CD4-positive, CD25-positive, alpha-beta regulatory T cell (primary cell): Measurements from ENCODE around the gene MYMX. TPM values are rescaled to one million over a fixed set of nuclear protein-coding genes. Genes with fewer than 3 reads are reported as not detected.
A peak's percentile ranks its signal among the peaks of the same experiment; 100 is the strongest.

Experiments used
- ATAC-seq, 2 donors: fragments of 150-1000 bp; cut with Tn5 transposase; one replicate each; pipeline ENCODE4 v1.10.0; 2021; ENCODE audit warnings: low read depth in 2 of 2, moderate number of reproducible peaks in 2 of 2, moderate library complexity in 1 of 2
- DNase-seq, 3 donors: peaks; one replicate each; pipeline versions ENCODE4 v3.0.0 to v3.0.0-alpha.2; 2012 to 2022; ENCODE audit warnings: mixed read lengths in 1 of 3
- H3K27ac ChIP-seq: one replicate; pipeline ENCODE4 v1.7.0; 2013; ENCODE audit warnings: mild to moderate bottlenecking, low read length; ENCODE audit not compliant: insufficient read depth, poor library complexity, severe bottlenecking
- H3K27me3 ChIP-seq: one replicate; pipeline ENCODE4 v1.7.0; 2013; ENCODE audit warnings: low read length; ENCODE audit not compliant: control insufficient read depth, insufficient read depth
- H3K36me3 ChIP-seq: one replicate; pipeline ENCODE4 v1.7.0; 2013; ENCODE audit warnings: mild to moderate bottlenecking, low read length, moderate library complexity; ENCODE audit not compliant: control insufficient read depth, insufficient read depth
- H3K4me1 ChIP-seq: 2 replicates; pipeline ENCODE4 v1.7.0; 2013; ENCODE audit warnings: mild to moderate bottlenecking, low read length; ENCODE audit not compliant: insufficient read depth, control insufficient read depth, poor library complexity, severe bottlenecking
- H3K4me3 ChIP-seq: one replicate; pipeline ENCODE4 v1.7.0; 2013; ENCODE audit warnings: low read depth, mild to moderate bottlenecking, low read length, moderate library complexity
- H3K9me3 ChIP-seq, 2 experiments: 1 replicate in 1 of 2; 2 replicates in 1 of 2; pipeline ENCODE4 v1.7.0; 2013; ENCODE audit warnings: low read length in 2 of 2, mild to moderate bottlenecking in 1 of 2, moderate library complexity in 1 of 2; ENCODE audit not compliant: control insufficient read depth in 2 of 2
- H3K27ac Mint-ChIP-seq, 3 donors: one replicate each; pipeline ENCODE4 v1.8.0; 2020 to 2022; ENCODE audit warnings: mild to moderate bottlenecking in 3 of 3, mixed read lengths in 3 of 3, moderate library complexity in 2 of 3
- H3K27me3 Mint-ChIP-seq: one replicate; pipeline ENCODE4 v1.8.0; 2022; ENCODE audit warnings: mild to moderate bottlenecking, mixed read lengths
- H3K36me3 Mint-ChIP-seq: one replicate; pipeline ENCODE4 v1.8.0; 2020; ENCODE audit warnings: mixed read lengths
- H3K4me1 Mint-ChIP-seq, 4 donors: one replicate each; pipeline ENCODE4 v1.8.0; 2020 to 2022; ENCODE audit warnings: mixed read lengths in 4 of 4, mild to moderate bottlenecking in 1 of 4
- H3K4me3 Mint-ChIP-seq, 4 donors: one replicate each; pipeline ENCODE4 v1.8.0; 2020 to 2022; ENCODE audit warnings: mild to moderate bottlenecking in 4 of 4, mixed read lengths in 4 of 4, moderate library complexity in 3 of 4
- H3K9me3 Mint-ChIP-seq, 7 donors: one replicate each; pipeline ENCODE4 v1.8.0; 2020 to 2022; ENCODE audit warnings: mixed read lengths in 7 of 7, mild to moderate bottlenecking in 3 of 7, moderate library complexity in 2 of 7
- polyA plus RNA-seq, 4 donors: library from polyadenylated mRNA; unstranded; fragments of 300-500 nt; fragmentation: Illumina TruSeq; gene quantifications; one replicate each; pipeline ENCODE4 v1.2.3, GENCODE V29; 2021
- total RNA-seq: library from RNA; stranded (reverse); gene quantifications from one replicate; pipeline ENCODE4 v1.2.3, GENCODE V29; 2022

MYMX gene
- total and polyA plus RNA-seq, 5 donors from 2014 or later, result not detected

DNA sequence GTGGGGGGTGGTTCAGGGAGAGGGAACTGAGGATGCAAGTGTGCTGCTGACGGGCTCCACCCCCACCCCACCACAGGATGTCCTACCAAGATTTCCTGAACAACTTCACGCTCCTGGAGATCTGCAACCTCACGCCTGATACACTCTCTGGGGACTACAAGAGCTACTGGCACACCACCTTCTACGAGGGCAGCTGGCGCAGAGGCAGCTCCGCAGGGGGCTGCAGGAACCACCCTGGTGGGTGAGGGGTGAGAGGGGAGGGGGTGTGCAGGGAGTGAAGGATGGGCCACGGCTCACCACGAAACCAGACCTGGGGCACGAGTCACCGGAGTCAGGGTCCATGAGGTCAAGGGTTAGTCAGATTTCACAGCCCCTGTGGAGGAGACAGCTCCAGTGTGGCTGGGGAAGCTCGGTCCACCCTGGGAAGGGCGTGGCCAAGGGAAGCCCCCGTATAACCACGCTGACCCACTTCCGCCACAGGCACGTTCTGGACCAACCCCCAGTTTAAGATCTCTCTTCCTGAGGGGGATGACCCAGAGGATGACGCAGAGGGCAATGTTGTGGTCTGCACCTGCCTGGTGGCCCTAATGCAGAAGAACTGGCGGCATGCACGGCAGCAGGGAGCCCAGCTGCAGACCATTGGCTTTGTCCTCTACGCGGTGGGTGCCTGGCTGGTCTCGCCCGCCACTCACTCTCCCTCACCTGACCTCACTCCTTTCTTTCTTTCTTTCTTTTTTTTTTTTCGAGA lies 39.8 kb upstream of the MYMX start:
- H3K4me3 Mint-ChIP-seq, result peak overlapping the region in 1 of 4 donors; percentile 28
- ATAC-seq (peak; percentile 27 to 42), DNase-seq (peak in 1 of 3 donors; percentile 23)
- H3K27ac Mint-ChIP-seq, result no peak overlapping the region
- no peaks in the 10 kb centered on the region for H3K36me3 Mint-ChIP-seq
- no peak overlapping the region for H3K4me3 ChIP-seq
- H3K36me3 ChIP-seq, result no peaks in the 10 kb centered on the region
- H3K9me3 Mint-ChIP-seq, result no peaks in the 10 kb centered on the region
- H3K9me3 ChIP-seq, result no peaks in the 10 kb centered on the region
- peaks cover 4% of the 10 kb centered on the region for H3K4me1 ChIP-seq
- H3K27ac ChIP-seq, result no peak overlapping the region
- no peaks in the 10 kb centered on the region for H3K27me3 ChIP-seq
- H3K4me1 Mint-ChIP-seq, result peaks cover 0 to 16% (median 7%) of the 10 kb centered on the region in 4 donors
- no peaks in the 10 kb centered on the region for H3K27me3 Mint-ChIP-seq

DNA sequence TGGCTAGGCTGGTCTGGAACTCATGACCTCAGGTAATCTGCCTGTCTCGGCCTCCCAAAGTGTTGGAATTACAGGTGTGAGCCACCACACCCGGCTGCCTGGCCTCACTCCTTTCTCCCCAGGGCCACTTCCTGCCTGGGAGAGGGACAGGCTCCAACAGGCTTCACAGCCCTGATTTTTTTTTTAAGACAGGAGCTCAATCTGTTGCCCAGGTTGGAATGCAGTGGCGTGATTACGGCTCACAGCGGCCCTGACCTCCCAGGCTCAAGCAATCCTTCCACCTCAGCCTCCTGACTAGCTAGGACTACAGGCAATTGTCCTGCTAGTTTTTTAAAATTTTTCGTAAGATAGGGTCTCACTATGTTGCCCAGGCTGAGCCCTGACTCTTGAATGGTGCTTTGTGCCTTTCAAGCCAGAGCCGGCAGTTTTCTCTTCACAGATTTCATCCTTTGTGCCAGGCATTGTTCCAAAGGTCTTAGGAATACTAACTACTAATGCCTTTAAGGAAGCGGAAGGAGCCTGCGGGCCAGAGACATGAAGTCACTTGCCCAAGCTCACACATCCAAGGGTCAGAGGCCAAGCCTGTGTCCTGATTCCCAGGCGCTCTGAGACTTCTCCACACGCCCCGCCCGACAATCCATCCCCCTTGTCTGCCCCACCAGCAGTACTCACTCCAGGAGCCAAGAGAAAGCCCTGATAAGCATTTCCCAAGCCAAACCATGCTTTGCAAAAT lies 38.9 kb upstream of the MYMX start:
- no peak overlapping the region for H3K4me3 ChIP-seq
- Mint-ChIP-seq H3K27me3 (no peaks in the 10 kb centered on the region), H3K27ac (peak overlapping the region in 1 of 3 donors; percentile 12), H3K9me3 (no peaks in the 10 kb centered on the region), H3K36me3 (no peaks in the 10 kb centered on the region), H3K4me1 (peaks cover 0 to 12% (median 3%) of the 10 kb centered on the region in 4 donors), H3K4me3 (peak overlapping the region in 1 of 4 donors; percentile 28)
- H3K4me1 ChIP-seq, result peaks cover 2% of the 10 kb centered on the region
- H3K27ac ChIP-seq, result no peak overlapping the region
- H3K27me3 ChIP-seq, result no peaks in the 10 kb centered on the region
- ATAC-seq (no peak), DNase-seq (no peak)
- H3K36me3 ChIP-seq, result no peaks in the 10 kb centered on the region
- H3K9me3 ChIP-seq, result no peaks in the 10 kb centered on the region

GRCh38 chr6:44178424-44179071 lies 38.2 kb upstream of the MYMX start:
- H3K4me3 Mint-ChIP-seq, result no peak overlapping the region
- no peak for DNase-seq
- no peak for ATAC-seq
- Histone ChIP-seq H3K36me3 (no peaks in the 10 kb centered on the region), H3K4me3 (no peak overlapping the region), H3K9me3 (no peaks in the 10 kb centered on the region), H3K4me1 (no peaks in the 10 kb centered on the region), H3K27ac (no peak overlapping the region), H3K27me3 (no peaks in the 10 kb centered on the region)
- H3K27ac Mint-ChIP-seq, result peak overlapping the region in 1 of 3 donors; percentile 12
- H3K36me3 Mint-ChIP-seq, result no peaks in the 10 kb centered on the region
- H3K4me1 Mint-ChIP-seq, result peaks cover 0 to 10% (median 3%) of the 10 kb centered on the region in 4 donors
- no peaks in the 10 kb centered on the region for H3K27me3 Mint-ChIP-seq
- no peaks in the 10 kb centered on the region for H3K9me3 Mint-ChIP-seq

DNA sequence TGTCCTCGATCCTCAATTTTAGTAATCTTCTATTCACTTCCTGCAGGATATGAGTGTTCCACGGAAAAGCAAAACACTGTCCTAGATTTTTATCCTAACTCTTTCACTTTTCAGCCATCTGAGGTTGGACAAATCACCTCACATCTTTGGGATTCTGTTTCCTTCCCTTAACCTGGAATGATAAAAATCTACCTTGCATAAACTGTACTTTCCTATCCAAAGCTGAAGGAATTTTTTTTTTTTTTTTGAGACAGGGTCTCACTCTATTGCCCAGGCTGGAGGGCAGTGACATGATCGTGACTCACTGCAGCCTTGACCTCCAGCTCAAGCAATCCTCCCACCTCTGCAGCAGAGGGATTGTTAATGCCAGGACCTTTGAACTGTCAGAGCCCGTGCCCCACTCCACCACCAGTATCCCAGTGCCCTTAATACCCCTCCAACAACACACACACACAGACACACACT lies 37.6 kb upstream of the MYMX start:
- no peaks in the 10 kb centered on the region for H3K36me3 Mint-ChIP-seq
- no peaks in the 10 kb centered on the region for H3K27me3 ChIP-seq
- no peaks in the 10 kb centered on the region for H3K27me3 Mint-ChIP-seq
- no peak overlapping the region for H3K27ac ChIP-seq
- H3K4me3 Mint-ChIP-seq, result no peak overlapping the region
- no peaks in the 10 kb centered on the region for H3K9me3 ChIP-seq
- H3K27ac Mint-ChIP-seq, result peak overlapping the region; percentile 12 to 67 (median 21)
- no peaks in the 10 kb centered on the region for H3K9me3 Mint-ChIP-seq
- H3K36me3 ChIP-seq, result no peaks in the 10 kb centered on the region
- ATAC-seq, result no peak
- H3K4me1 ChIP-seq, result no peaks in the 10 kb centered on the region
- no peak overlapping the region for H3K4me3 ChIP-seq
- peaks cover 0 to 10% (median 3%) of the 10 kb centered on the region in 4 donors for H3K4me1 Mint-ChIP-seq
- no peak for DNase-seq

- Mint-ChIP-seq H3K36me3 (no peaks in the 10 kb centered on the region), H3K27ac (peak overlapping the region in 2 of 3 donors; percentile 12 to 67), H3K9me3 (no peaks in the 10 kb centered on the region), H3K27me3 (no peaks in the 10 kb centered on the region), H3K4me3 (no peak overlapping the region), H3K4me1 (peaks cover 0 to 10% (median 3%) of the 10 kb centered on the region in 4 donors)
- DNase-seq (no peak), ATAC-seq (no peak)
- no peaks in the 10 kb centered on the region for H3K4me1 ChIP-seq
- H3K36me3 ChIP-seq, result no peaks in the 10 kb centered on the region
- no peaks in the 10 kb centered on the region for H3K9me3 ChIP-seq
- H3K4me3 ChIP-seq, result no peak overlapping the region
- H3K27ac ChIP-seq, result no peak overlapping the region
- H3K27me3 ChIP-seq, result no peaks in the 10 kb centered on the region
Measured at GRCh38 chr6:44179648-44180047, 37.1 kb upstream of the MYMX start.

DNA sequence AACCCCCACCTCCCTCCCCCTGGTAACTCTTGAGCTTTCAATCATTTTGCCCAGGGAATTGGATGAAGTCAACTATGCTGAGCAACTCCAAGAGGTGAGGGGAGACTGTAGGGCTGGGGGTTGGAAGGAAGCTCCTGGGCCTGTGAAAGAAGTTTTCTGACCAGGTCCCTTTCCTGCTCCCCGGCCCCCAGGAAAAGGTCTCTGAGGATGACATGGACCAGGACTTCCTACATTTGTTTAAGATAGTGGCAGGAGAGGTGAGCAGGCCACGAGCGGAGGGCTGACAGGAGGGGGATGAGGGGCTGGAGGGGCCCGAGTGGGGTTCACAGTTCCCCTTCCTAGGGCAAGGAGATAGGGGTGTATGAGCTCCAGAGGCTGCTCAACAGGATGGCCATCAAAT lies 36.3 kb upstream of the MYMX start:
- Histone ChIP-seq H3K36me3 (no peaks in the 10 kb centered on the region), H3K4me1 (no peaks in the 10 kb centered on the region), H3K27me3 (no peaks in the 10 kb centered on the region), H3K9me3 (no peaks in the 10 kb centered on the region), H3K4me3 (no peak overlapping the region), H3K27ac (no peak overlapping the region)
- H3K27me3 Mint-ChIP-seq, result no peaks in the 10 kb centered on the region
- DNase-seq, result no peak
- H3K4me1 Mint-ChIP-seq, result peaks cover 0 to 13% (median 4%) of the 10 kb centered on the region in 4 donors
- H3K9me3 Mint-ChIP-seq, result no peaks in the 10 kb centered on the region
- H3K27ac Mint-ChIP-seq, result no peak overlapping the region
- no peak for ATAC-seq
- H3K4me3 Mint-ChIP-seq, result no peak overlapping the region
- no peaks in the 10 kb centered on the region for H3K36me3 Mint-ChIP-seq

DNA sequence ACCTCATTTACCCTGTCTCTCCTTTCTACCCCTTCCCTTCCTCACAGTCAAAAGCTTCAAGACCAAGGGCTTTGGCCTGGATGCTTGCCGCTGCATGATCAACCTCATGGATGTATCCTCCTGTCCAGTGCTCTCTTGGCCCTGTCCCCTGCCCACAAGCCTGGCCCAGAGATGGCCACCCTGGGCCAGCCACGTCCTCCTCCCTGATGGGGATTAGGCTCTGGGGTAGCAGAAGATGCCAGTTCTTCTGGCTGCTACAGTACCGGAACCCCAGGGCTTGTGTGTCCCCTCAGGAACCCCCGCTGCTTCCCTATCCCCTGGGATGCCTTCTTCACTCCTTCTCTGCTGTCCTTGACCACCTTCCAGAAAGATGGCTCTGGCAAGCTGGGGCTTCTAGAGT lies 35.8 kb upstream of the MYMX start:
- peaks cover 2% of the 10 kb centered on the region for H3K4me1 ChIP-seq
- H3K36me3 ChIP-seq, result no peaks in the 10 kb centered on the region
- Mint-ChIP-seq H3K27ac (no peak overlapping the region), H3K27me3 (no peaks in the 10 kb centered on the region), H3K4me1 (peaks cover under 1 to 18% (median 7%) of the 10 kb centered on the region in 4 donors), H3K9me3 (no peaks in the 10 kb centered on the region), H3K36me3 (no peaks in the 10 kb centered on the region), H3K4me3 (no peak overlapping the region)
- no peak for ATAC-seq
- no peak overlapping the region for H3K27ac ChIP-seq
- H3K9me3 ChIP-seq, result no peaks in the 10 kb centered on the region
- no peak for DNase-seq
- no peaks in the 10 kb centered on the region for H3K27me3 ChIP-seq
- no peak overlapping the region for H3K4me3 ChIP-seq
